SK-N-SH treated with all-trans-retinoic acid at 6 μM for 48 hours (cell line): Measurements from ENCODE around the gene TSSK6.
A peak's percentile ranks its signal among the peaks of the same experiment; 100 is the strongest.

Experiments
- ATAC-seq: fragments of 200-7000 bp; cut with Tn5 transposase; 3 replicates; pipeline ENCODE4 v1.9.1; 2020; ENCODE audit warnings: mild to moderate bottlenecking, moderate library complexity
- ARNTL ChIP-seq: fragments of 450-650 bp; formaldehyde crosslinking; IDR thresholded peaks from 2 replicates; pipeline ENCODE4 v1.5.0; 2020; ENCODE audit warnings: low read depth, mild to moderate bottlenecking, moderate library complexity, borderline replicate concordance
- BACH2 ChIP-seq: fragments of 250-450 bp; sonication (Bioruptor Pico); IDR thresholded peaks from 2 replicates; pipeline ENCODE4 v1.9.0; 2021; ENCODE audit warnings: mild to moderate bottlenecking, borderline replicate concordance
- CSDC2 ChIP-seq: fragments of 250-450 bp; sonication (Bioruptor Pico); IDR thresholded peaks from 2 replicates; pipeline ENCODE4 v1.5.0; 2020; ENCODE audit warnings: mild to moderate bottlenecking, moderate library complexity
- ESRRG ChIP-seq: fragments of 250-450 bp; sonication (Bioruptor Pico); IDR thresholded peaks from 2 replicates; pipeline ENCODE4 v1.6.1; 2021; ENCODE audit warnings: mild to moderate bottlenecking
- GLIS3 ChIP-seq: fragments of 250-450 bp; sonication (Bioruptor Pico); IDR thresholded peaks from 2 replicates; pipeline ENCODE4 v1.5.0; 2020; ENCODE audit warnings: mild to moderate bottlenecking, moderate library complexity
- ISL1 ChIP-seq: fragments of 250-450 bp; sonication (Bioruptor Pico); IDR thresholded peaks from 2 replicates; pipeline ENCODE4 v2.1.2; 2022; ENCODE audit warnings: mild to moderate bottlenecking, moderate library complexity
- OSR1 ChIP-seq: fragments of 250-450 bp; sonication (Bioruptor Pico); IDR thresholded peaks from 2 replicates; pipeline ENCODE4 v1.8.0; 2022; ENCODE audit warnings: moderate library complexity, mild to moderate bottlenecking, inconsistent platforms
- POU6F1 ChIP-seq: fragments of 250-450 bp; sonication (Bioruptor Pico); IDR thresholded peaks from 2 replicates; pipeline ENCODE4 v1.8.0; 2021; ENCODE audit warnings: low read depth, mild to moderate bottlenecking, moderate library complexity, borderline replicate concordance
- PPARA ChIP-seq: fragments of 250-450 bp; sonication (Bioruptor Pico); IDR thresholded peaks from 2 replicates; pipeline ENCODE4 v1.5.0; 2020; ENCODE audit warnings: mild to moderate bottlenecking, borderline replicate concordance
- RARB ChIP-seq: fragments of 250-450 bp; sonication (Bioruptor Pico); IDR thresholded peaks from 2 replicates; pipeline ENCODE4 v1.8.0; 2021; ENCODE audit warnings: mild to moderate bottlenecking, moderate library complexity
- SNAI2 ChIP-seq: fragments of 250-450 bp; sonication (Bioruptor Pico); IDR thresholded peaks from 2 replicates; pipeline ENCODE4 v1.5.0; 2020; ENCODE audit warnings: mild to moderate bottlenecking, moderate library complexity
- TCF4 ChIP-seq: fragments of 250-450 bp; sonication (Bioruptor Pico); IDR thresholded peaks from 2 replicates; pipeline ENCODE4 v1.8.0; 2021; ENCODE audit warnings: mild to moderate bottlenecking, moderate library complexity, borderline replicate concordance
- TOX ChIP-seq: fragments of 250-450 bp; sonication (Bioruptor Pico); IDR thresholded peaks from 2 replicates; pipeline ENCODE4 v1.8.0; 2021; ENCODE audit warnings: mild to moderate bottlenecking, moderate library complexity, borderline replicate concordance
- ZC3H10 ChIP-seq: fragments of 250-450 bp; sonication (Bioruptor Pico); IDR thresholded peaks from 2 replicates; pipeline ENCODE4 v1.5.1; 2021; ENCODE audit warnings: mild to moderate bottlenecking, moderate library complexity
- ZFP3 ChIP-seq: fragments of 250-450 bp; sonication (Bioruptor Pico); IDR thresholded peaks from 2 replicates; pipeline ENCODE4 v1.5.0; 2020; ENCODE audit warnings: mild to moderate bottlenecking, moderate library complexity
- ZFP30 ChIP-seq: fragments of 450-650 bp; formaldehyde crosslinking; IDR thresholded peaks from 2 replicates; pipeline ENCODE4 v1.5.0; 2022; ENCODE audit warnings: mild to moderate bottlenecking, moderate library complexity
- ZNF565 ChIP-seq: fragments of 450-650 bp; formaldehyde crosslinking; conservative IDR thresholded peaks from 2 replicates; pipeline ENCODE4 v1.5.0; 2020; ENCODE audit warnings: low read depth, mild to moderate bottlenecking, moderate library complexity
- ZNF70 ChIP-seq: fragments of 450-650 bp; formaldehyde crosslinking; IDR thresholded peaks from 2 replicates; pipeline ENCODE4 v1.5.0; 2020; ENCODE audit warnings: mild to moderate bottlenecking, moderate library complexity
- ZNF8 ChIP-seq: fragments of 450-650 bp; formaldehyde crosslinking; IDR thresholded peaks from 2 replicates; pipeline ENCODE4 v1.5.0; 2020; ENCODE audit warnings: mild to moderate bottlenecking, moderate library complexity
- TF ChIP-seq, protein P1 (sequence below): fragments of 250-450 bp; sonication (Bioruptor Pico); IDR thresholded peaks from 2 replicates; pipeline ENCODE4 v1.5.1; 2020; ENCODE audit warnings: low read depth, mild to moderate bottlenecking, moderate library complexity
- TF ChIP-seq, protein P2 (sequence below): fragments of 250-450 bp; sonication (Bioruptor Pico); IDR thresholded peaks from 2 replicates; pipeline ENCODE4 v1.8.0; 2020; ENCODE audit warnings: mild to moderate bottlenecking, moderate library complexity, borderline replicate concordance
- TF ChIP-seq, protein P3 (sequence below): fragments of 250-450 bp; sonication (Bioruptor Pico); IDR thresholded peaks from 2 replicates; pipeline ENCODE4 v1.5.1; 2021; ENCODE audit warnings: mild to moderate bottlenecking, moderate library complexity

TSSK6 gene

DNA sequence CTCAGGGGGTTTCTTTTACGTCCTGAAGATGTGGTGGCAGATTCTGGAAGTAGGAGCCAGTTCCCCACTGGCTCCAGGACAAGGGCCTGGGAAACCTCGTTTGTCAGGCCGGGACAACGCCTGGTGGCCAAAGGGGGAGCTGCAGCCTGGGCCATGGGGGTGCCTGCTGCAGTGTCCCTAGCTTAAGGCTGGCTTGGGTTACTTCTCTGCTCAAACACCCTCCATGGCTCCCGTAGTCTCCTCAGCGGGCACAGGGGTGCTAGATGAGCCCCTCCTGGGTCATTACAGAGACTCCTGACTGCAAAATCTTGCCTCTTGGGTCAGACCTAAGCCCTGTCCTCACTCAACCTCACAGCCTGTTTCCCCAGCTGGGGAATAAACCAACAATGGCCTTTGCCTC is 37.5 kb upstream of the TSSK6 start (continued):
- TF ChIP-seq RARB (CRISPR knock-in tag) (no peak), TCF4 (no peak), ZC3H10 (no peak)

GRCh38 chr19:19551853-19552192 is 36.5 kb upstream of the TSSK6 start:
- ATAC-seq = no peak
- TF ChIP-seq ZNF8 (CRISPR knock-in tag) = no peak
- no peak for TF ChIP-seq POU6F1
- TF ChIP-seq ZNF70 (CRISPR knock-in tag) = no peak
- TF ChIP-seq, protein P1, sequence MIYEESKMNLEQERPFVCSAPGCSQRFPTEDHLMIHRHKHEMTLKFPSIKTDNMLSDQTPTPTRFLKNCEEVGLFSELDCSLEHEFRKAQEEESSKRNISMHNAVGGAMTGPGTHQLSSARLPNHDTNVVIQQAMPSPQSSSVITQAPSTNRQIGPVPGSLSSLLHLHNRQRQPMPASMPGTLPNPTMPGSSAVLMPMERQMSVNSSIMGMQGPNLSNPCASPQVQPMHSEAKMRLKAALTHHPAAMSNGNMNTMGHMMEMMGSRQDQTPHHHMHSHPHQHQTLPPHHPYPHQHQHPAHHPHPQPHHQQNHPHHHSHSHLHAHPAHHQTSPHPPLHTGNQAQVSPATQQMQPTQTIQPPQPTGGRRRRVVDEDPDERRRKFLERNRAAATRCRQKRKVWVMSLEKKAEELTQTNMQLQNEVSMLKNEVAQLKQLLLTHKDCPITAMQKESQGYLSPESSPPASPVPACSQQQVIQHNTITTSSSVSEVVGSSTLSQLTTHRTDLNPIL (CRISPR knock-in tag) = no peak
- no peak for TF ChIP-seq TOX
- TF ChIP-seq PPARA (CRISPR knock-in tag) = no peak
- no peak for TF ChIP-seq BACH2 (CRISPR knock-in tag)
- no peak for TF ChIP-seq ESRRG (CRISPR knock-in tag)
- TF ChIP-seq ARNTL = no peak
- no peak for TF ChIP-seq ZFP30 (CRISPR knock-in tag)
- no peak for TF ChIP-seq ZFP3 (CRISPR knock-in tag)
- TF ChIP-seq ISL1 (CRISPR knock-in tag) = no peak
- no peak for TF ChIP-seq GLIS3 (CRISPR knock-in tag)
- no peak for TF ChIP-seq CSDC2 (CRISPR knock-in tag)
- TF ChIP-seq OSR1 (CRISPR knock-in tag) = no peak
- TF ChIP-seq SNAI2 = no peak
- TF ChIP-seq ZNF565 (CRISPR knock-in tag) = no peak
- TF ChIP-seq, protein P2, sequence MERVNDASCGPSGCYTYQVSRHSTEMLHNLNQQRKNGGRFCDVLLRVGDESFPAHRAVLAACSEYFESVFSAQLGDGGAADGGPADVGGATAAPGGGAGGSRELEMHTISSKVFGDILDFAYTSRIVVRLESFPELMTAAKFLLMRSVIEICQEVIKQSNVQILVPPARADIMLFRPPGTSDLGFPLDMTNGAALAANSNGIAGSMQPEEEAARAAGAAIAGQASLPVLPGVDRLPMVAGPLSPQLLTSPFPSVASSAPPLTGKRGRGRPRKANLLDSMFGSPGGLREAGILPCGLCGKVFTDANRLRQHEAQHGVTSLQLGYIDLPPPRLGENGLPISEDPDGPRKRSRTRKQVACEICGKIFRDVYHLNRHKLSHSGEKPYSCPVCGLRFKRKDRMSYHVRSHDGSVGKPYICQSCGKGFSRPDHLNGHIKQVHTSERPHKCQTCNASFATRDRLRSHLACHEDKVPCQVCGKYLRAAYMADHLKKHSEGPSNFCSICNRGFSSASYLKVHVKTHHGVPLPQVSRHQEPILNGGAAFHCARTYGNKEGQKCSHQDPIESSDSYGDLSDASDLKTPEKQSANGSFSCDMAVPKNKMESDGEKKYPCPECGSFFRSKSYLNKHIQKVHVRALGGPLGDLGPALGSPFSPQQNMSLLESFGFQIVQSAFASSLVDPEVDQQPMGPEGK (CRISPR knock-in tag) = no peak
- TF ChIP-seq, protein P3, sequence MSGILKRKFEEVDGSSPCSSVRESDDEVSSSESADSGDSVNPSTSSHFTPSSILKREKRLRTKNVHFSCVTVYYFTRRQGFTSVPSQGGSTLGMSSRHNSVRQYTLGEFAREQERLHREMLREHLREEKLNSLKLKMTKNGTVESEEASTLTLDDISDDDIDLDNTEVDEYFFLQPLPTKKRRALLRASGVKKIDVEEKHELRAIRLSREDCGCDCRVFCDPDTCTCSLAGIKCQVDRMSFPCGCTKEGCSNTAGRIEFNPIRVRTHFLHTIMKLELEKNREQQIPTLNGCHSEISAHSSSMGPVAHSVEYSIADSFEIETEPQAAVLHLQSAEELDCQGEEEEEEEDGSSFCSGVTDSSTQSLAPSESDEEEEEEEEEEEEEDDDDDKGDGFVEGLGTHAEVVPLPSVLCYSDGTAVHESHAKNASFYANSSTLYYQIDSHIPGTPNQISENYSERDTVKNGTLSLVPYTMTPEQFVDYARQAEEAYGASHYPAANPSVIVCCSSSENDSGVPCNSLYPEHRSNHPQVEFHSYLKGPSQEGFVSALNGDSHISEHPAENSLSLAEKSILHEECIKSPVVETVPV (CRISPR knock-in tag) = no peak

GRCh38 chr19:19550972-19551852 is 35.9 kb upstream of the TSSK6 start:
- no peak for ATAC-seq
- TF ChIP-seq BACH2 (CRISPR knock-in tag) = no peak
- no peak for TF ChIP-seq ZNF8 (CRISPR knock-in tag)
- no peak for TF ChIP-seq PPARA (CRISPR knock-in tag)
- peak; percentile 100 for TF ChIP-seq ZFP3 (CRISPR knock-in tag)

DNA sequence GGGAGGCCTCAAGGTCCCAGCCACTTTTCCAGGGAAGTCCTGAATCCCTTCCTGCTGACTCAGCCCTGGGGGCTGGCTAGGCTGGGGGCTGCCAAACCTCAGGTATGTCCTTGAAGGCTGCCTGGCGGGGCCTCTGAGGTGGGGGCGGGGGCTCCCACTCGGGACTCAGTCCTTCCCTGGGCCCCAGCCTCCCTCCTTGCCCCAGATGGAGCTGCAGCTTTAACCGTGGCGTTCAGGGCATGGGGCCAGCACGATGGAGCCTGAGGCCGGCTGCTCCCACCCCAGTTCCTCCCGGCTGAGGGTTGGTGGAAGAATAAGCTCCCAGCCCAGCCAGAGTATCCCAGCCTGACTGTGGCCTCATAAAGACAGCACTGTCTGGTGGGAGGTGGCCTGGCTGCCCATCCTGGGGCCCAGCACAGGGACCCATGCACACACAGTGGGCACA is 35.2 kb upstream of the TSSK6 start:
- no peak for ATAC-seq
- TF ChIP-seq ARNTL (no peak), POU6F1 (no peak)
